ENCODE data around the gene CARMIL3. TPM values are rescaled to one million over a fixed set of nuclear protein-coding genes. Genes with fewer than 3 reads are reported as not detected.
"Not testable (repeated sequence)": the region's sequence is repeated elsewhere in the genome, so short reads cannot be mapped to it uniquely, and the experiment has no call there.

Gene CARMIL3, protein sequence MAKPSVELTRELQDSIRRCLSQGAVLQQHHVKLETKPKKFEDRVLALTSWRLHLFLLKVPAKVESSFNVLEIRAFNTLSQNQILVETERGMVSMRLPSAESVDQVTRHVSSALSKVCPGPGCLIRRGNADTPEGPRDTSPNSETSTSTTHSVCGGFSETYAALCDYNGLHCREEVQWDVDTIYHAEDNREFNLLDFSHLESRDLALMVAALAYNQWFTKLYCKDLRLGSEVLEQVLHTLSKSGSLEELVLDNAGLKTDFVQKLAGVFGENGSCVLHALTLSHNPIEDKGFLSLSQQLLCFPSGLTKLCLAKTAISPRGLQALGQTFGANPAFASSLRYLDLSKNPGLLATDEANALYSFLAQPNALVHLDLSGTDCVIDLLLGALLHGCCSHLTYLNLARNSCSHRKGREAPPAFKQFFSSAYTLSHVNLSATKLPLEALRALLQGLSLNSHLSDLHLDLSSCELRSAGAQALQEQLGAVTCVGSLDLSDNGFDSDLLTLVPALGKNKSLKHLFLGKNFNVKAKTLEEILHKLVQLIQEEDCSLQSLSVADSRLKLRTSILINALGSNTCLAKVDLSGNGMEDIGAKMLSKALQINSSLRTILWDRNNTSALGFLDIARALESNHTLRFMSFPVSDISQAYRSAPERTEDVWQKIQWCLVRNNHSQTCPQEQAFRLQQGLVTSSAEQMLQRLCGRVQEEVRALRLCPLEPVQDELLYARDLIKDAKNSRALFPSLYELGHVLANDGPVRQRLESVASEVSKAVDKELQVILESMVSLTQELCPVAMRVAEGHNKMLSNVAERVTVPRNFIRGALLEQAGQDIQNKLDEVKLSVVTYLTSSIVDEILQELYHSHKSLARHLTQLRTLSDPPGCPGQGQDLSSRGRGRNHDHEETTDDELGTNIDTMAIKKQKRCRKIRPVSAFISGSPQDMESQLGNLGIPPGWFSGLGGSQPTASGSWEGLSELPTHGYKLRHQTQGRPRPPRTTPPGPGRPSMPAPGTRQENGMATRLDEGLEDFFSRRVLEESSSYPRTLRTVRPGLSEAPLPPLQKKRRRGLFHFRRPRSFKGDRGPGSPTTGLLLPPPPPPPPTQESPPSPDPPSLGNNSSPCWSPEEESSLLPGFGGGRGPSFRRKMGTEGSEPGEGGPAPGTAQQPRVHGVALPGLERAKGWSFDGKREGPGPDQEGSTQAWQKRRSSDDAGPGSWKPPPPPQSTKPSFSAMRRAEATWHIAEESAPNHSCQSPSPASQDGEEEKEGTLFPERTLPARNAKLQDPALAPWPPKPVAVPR (N-terminal part only)
- 1.3 TPM for total RNA-seq

DNA sequence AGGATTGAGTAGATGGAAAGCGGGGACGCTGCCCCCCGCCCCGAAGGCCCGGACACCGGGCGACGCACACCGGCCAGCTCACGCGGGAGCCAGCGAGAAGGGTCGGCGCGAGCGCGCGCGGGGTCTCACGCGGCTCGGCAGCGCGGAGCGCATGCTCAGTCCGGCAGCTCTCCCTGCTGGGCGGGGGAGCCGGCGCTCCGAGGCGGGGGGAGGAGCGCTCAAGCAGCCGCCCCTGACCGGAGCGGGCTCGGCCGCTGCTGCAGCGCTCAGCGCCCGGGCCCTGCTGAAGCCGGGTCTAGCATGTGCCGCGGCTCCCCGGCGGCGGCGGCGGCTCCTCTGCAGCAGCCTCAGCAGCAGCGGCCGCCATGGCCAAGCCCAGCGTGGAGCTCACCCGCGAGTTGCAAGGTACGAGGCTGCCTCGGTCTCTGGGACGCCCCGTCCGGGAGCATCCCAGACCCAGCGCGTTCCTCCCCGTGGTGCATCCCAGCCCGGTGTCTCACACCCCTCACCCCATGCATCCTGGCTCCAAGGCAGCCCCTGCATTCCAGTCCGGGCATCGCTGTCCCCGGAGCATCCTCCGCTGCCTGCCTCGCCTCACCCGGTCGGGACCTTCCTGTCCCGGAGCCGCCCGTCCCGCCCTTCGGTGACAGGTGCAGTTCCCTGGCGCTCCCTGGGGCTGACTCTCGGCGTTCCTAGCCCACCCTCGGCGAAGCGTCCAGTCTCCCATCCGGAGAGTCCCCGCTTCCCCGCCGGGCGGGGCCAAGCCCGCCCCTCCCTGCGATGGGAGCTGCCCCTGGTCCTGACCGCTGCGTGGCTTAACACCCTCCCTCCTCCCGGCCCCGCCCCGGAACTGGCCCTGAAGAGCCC lies at the start of gene CARMIL3:
CARMIL3 (plus strand) TSS at position 221 of the 867 bp plus-strand sequence; CDS start at position 366, 145 bp downstream.
- DNase-seq (ENCODE audit: low read depth in 2 of 3, low spot score in 2 of 3), result peak in 2 of 3 donors; percentile 57 to 61

DNA sequence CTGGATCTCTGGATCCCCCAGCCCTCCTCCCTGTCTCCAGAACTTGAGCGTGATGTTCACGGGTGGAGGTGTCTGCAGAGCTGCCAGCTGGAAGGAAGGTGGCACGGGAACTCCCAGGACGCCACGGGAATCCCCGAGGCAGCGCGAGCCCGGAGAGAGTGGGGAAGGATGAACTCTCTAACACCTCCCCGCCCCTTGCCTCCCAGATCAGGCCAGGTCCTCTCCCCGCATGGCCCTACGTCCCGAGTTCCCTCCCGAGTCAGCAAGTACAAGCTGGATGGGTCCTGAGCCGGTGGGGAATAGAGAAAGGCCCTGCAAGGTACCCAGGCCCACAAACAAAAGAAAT lies 45.4 kb upstream of the CARMIL3 start:
- DNase-seq (ENCODE audit: low read depth in 2 of 3, low spot score in 2 of 3), result not testable (repeated sequence)

GRCh38 chr14:24006817-24007652 lies 44.8 kb upstream of the CARMIL3 start:
- DNase-seq (ENCODE audit: low read depth in 2 of 3, low spot score in 2 of 3), result peak; percentile 23 to 53 (median 42)

GRCh38 chr14:24011051-24011450 lies 40.8 kb upstream of the CARMIL3 start:
- no peak for DNase-seq (ENCODE audit: low read depth in 2 of 3, low spot score in 2 of 3)

DNA sequence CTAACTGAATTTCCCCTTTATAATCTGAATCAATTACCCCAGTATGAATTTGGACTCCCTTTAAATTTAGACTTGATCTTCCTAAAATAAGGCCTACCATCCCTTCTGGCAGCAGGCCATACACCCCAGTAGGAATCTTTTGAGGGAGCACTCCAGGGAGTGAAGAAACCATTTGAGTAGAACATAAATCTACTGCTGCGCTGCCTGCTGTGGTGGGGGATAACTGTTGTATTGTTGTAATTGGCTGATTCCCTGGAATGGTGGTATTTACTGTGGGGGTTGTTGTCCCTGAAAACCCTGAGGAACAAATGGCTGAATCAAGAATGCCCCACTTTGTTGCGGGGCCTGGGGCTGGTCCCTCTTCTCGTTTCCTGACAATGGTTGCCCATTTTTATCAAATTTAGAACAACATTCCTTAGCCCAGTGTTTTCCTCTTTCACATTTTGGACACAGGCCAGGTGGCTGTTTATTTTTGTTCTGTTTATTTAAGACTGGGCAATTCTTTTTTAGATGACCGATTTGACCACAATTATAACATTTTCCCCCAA lies 39.0 kb upstream of the CARMIL3 start:
- DNase-seq (ENCODE audit: low read depth in 2 of 3, low spot score in 2 of 3), result not testable (repeated sequence)

DNA sequence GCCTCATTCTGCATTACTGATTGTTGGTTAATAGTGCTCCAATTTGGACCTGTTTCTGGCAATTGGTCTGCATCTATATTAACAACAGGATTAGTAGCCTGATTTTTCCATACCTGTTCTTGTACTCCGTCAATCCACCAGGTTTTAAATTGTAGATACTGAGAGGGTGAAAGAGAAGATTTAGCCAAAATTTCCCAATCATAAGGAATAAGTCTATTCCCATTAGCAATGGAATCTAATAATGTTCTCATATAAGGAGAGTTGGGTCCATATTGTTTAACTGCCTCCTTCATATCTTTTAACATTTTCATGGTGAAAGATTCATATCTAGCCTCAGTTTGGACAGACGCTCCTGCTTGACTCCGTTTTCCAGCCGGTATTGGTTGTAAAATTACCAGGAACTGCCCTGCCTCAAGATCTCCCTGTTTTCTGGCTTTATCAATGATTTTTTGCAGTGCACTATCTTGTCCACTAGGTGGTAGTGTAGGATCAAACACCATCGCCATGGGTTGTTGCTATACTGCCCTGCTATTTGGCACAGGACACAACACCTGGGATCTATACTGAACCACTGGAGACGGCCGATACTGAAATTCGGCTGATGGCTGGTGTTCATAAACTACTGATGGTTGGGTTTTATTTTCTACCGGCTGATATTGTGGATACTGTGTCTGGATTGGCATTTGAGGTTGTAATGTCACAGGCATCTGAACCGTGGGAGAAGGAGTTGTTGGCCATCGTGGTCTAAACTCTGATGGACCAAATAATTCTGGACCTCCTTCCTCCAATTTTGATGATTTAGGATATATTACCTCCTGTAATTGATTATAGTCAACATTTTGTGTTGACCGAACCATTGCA lies 37.9 kb upstream of the CARMIL3 start:
- peak in 2 of 3 donors; percentile 67 to 86 for DNase-seq (ENCODE audit: low read depth in 2 of 3, low spot score in 2 of 3)

DNA sequence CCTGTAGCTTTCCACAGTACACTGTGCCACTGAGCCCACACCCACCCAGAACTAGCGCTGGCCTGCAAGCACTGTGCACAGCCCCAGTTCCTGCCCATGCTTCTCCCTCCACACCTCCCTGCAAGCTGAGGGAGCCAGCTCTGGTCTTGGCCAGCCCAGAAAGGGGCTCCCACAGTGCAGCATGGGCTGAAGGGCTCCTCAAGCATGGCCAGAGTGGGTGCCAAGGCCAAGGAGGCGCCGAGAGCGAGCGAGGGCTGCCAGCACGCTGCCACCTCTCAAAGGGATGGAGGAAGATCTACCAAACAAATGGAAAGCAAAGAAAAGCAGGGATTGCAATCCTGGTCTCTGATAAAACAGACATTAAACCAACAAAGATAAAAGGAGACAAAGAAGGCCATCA lies 36.1 kb upstream of the CARMIL3 start:
- not testable (repeated sequence) for DNase-seq (ENCODE audit: low read depth in 2 of 3, low spot score in 2 of 3)

GRCh38 chr14:24018978-24019377 lies 32.8 kb upstream of the CARMIL3 start:
- not testable (repeated sequence) for DNase-seq (ENCODE audit: low read depth in 2 of 3, low spot score in 2 of 3)

DNA sequence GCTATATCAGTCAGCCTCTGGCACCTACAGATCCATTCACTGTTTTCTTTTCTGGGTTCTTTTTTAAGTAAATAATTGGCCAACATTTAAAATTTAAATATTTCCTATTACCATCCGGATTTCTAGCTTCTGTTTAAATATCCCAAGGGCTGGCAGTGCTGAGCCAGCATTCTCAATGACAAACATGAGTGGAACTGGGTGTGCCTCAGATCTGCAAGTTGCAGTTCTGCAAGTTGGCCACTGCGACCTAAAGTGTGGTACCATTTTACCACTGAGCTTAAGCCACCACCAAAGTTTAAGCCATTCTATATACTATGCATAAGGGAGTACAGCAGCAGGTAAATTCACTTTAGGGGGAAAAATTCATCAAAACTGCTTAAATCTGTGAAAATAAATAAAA lies 31.9 kb upstream of the CARMIL3 start:
- not testable (repeated sequence) for DNase-seq (ENCODE audit: low read depth in 2 of 3, low spot score in 2 of 3)

DNA sequence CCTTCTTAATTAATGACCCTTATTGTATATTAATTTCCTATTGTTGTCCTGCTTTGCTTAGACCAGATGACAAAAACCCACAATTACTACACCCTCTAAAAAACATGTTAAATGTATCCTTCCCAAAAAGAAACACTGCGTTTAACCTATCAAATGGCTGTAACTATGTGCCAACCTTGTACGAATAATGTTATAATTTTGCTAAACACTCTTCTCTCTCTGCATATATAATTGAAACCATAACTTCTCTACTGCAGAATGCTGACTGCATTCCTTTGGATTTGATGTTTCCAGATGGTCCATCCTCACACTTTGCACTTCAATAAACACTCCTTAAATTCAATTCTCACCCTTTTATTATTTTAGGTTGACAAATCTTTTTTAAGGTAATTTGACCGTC lies 31.3 kb upstream of the CARMIL3 start:
- DNase-seq (ENCODE audit: low read depth in 2 of 3, low spot score in 2 of 3), result not testable (repeated sequence)

DNA sequence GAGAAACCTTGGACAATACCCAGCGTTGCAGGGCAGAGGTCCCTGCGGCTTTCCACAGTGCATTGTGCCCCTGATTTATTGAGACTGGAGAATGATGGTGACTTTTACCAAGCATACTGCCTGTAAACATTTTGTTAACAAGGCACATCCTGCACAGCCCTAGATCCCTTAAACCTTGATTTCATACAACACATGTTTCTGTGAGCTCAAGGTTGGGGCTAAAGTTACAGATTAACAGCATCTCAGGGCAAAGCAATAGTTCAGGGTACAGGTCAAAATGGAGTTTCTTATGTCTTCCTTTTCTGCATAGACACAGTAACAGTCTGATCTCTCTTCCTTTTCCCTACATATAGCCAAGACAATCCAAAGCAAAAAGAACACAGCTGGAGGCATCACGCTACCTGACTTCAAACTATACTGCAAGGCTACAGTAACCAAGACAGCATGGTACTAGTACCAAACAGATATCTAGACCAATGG lies 26.8 kb upstream of the CARMIL3 start:
- DNase-seq (ENCODE audit: low read depth in 2 of 3, low spot score in 2 of 3), result not testable (repeated sequence)

DNA sequence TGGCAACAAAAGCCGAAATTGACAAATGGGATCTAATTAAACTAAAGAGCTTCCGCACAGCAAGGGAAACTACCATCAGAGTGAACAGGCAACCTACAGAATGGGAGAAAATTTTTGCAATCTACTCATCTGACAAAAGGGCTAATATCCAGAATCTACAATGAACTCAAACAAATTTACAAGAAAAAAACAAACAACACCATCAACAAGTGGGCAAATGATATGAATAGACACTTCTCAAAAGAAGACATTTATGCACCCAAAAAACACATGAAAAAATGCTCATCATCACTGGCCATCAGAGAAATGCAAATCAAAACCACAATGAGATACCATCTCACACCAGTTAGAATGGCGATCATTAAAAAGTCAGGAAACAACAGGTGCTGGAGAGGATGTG lies 22.1 kb upstream of the CARMIL3 start:
- not testable (repeated sequence) for DNase-seq (ENCODE audit: low read depth in 2 of 3, low spot score in 2 of 3)

DNA sequence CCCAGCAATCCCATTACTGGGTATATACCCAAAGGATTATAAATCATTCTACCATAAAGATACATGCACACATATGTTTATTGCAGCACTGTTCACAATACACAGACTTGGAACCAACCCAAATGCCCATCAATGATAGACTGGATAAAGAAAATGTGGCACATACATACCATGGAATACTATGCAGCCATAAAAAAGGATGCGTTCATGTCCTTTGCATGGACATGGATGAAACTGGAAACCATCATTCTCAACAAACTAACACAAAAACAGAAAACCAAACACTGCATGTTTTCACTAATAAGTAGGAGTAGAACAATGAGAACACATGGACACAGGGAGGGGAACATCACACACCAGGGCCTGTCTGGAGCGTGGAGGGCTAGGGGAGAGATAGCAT lies 20.5 kb upstream of the CARMIL3 start:
- DNase-seq (ENCODE audit: low read depth in 2 of 3, low spot score in 2 of 3), result not testable (repeated sequence)

GRCh38 chr14:24032727-24033418 lies 18.9 kb upstream of the CARMIL3 start:
- no peak for DNase-seq (ENCODE audit: low read depth in 2 of 3, low spot score in 2 of 3)

- DNase-seq (ENCODE audit: low read depth in 2 of 3, low spot score in 2 of 3), result not testable (repeated sequence)
Measured at GRCh38 chr14:24035769-24036168, 16.0 kb upstream of the CARMIL3 start.

DNA sequence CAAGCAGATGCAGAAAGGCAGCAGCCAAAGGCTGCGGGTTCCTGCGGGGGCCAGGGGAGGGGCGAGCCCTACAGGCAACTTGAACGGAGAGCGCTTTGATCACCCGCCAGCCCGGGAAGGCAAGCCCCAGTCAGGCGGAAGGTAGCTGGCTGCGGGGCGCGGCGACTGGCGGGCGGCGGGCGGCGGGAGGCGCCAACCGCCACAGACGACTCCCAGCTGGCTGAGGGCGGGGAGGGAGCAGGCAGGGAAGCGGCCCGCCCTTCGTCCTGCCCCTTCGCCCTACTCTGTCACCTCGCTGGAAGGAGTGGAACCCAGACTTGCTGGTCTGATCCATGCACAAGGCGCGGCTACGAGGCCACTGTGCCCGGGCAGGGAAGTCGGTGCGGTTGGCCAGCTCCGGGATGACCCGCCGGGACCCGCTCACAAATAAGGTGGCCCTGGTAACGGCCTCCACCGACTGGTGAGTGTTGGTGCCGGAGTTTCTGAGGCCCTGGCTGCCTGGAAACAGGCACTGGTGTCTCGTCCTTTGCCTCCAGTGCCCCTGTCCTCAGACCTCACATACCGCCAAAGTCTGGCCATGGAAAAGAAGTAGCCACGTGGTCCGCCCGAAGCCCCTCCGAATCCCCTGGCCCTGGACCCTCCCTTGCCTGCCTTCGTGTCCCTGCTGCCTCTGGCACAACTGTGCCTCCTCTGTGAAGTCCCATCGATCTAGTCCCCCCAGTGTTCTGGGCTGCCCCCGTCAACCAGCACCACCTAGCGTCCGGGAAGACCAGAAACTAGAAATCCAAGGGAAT lies 15.4 kb upstream of the CARMIL3 start:
- DNase-seq (ENCODE audit: low read depth in 2 of 3, low spot score in 2 of 3), result peak in 2 of 3 donors; percentile 71 to 79

All from hematopoietic multipotent progenitor cell (in vitro differentiated cells).